ENCODE results near the gene ZNF655. TPM values are rescaled to one million over a fixed set of nuclear protein-coding genes. Genes with fewer than 3 reads are reported as not detected.
A peak's percentile ranks its signal among the peaks of the same experiment; 100 is the strongest.

Gene ZNF655
- total and polyA plus RNA-seq, 9 donors, result 33.0 to 68.5 (median 56.3) TPM

GRCh38 chr7:99615989-99616358 lies 57.5 kb downstream of the ZNF655 start:
- TF ChIP-seq POLR2A (IDR thresholded peaks at IDR 0.05) (no peak), CTCF (IDR thresholded peaks at IDR 0.05) (no peak), EP300 (IDR thresholded peaks at IDR 0.05) (no peak)
- no peak for DNase-seq
- intact Hi-C loops (cut with DNase I), result no loop called here
- Histone ChIP-seq H3K36me3 (no peaks in the 10 kb centered on the region), H3K4me3 (peak overlapping the region; percentile 76), H3K27me3 (no peaks in the 10 kb centered on the region), H3K4me1 (ENCODE audit: insufficient read depth) (peaks cover 4% of the 10 kb centered on the region), H3K27ac (no peak overlapping the region), H3K9me3 (no peaks in the 10 kb centered on the region)
- 89 to 91% (median 90%) methylated on average over 5 of the region's 5 CpGs for WGBS, 3 donors

DNA sequence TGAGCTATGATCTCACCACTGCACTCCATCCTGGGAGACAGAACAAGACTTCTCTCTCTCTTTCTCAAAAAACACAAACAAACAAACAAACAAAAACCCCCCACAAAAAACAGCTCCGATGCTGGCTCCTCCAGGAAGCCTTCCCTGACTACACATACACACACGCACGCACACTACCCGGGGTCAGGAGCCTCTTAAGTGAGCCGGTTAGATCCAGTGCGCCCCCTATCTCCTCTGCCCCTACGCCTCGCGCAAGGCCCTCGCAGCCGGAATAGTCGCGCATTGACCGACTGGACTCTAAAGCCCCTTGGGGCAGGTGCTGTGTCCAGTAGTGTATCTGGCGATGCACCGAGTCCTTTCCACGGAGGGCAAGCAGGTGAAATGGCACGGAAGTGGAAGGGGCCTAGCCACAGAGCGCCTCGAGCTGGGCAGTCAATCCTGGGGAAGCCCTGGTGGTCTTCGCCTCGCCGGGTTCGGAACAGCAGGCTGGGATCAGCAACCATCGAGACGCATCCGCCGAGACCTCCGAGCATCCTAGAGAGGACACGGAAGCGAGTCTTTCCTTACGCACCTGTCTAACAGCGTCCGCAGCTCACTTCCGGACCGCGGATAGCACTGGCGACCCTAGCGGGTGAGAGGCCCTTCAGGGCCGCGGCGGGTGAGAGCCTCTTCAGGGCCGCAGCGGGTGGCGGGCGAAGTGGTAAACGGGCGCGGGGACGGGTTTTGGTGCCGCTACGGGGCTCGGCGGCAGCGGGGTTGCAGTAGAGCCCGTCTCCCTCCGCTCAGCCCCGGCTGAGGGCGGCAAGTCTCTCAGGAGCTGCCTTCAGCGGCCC lies 58.1 kb downstream of the ZNF655 start, which contains the start of gene ZSCAN25:
Gene ZSCAN25, plus strand, starts transcription at position 588 of the 833 bp plus-strand sequence. CDS start 2,661 bp downstream, outside the sequence.
- intact Hi-C loops (cut with DNase I), result no loop called here
- peak within 1 kb of the TSS; percentile 65 to 70 for H3K27ac ChIP-seq
- H3K4me3 ChIP-seq, result peak within 1 kb of the TSS; percentile 76
- DNase-seq, result peak; percentile 83 to 92 (median 86)
- TF ChIP-seq CTCF (IDR thresholded peaks at IDR 0.05) (no peak), POLR2A (IDR thresholded peaks at IDR 0.05) (peak; percentile 44)
- peaks cover 4% of the 10 kb centered on the region for H3K4me1 ChIP-seq (ENCODE audit: insufficient read depth)
- H3K27me3 ChIP-seq, result no peaks in the 10 kb centered on the region
- 0 to 1% (median 1%) methylated on average over 38 to 60 of the region's 60 CpGs for WGBS, 3 donors
- no peaks in the 10 kb centered on the region for H3K36me3 ChIP-seq
- no peaks in the 10 kb centered on the region for H3K9me3 ChIP-seq

DNA sequence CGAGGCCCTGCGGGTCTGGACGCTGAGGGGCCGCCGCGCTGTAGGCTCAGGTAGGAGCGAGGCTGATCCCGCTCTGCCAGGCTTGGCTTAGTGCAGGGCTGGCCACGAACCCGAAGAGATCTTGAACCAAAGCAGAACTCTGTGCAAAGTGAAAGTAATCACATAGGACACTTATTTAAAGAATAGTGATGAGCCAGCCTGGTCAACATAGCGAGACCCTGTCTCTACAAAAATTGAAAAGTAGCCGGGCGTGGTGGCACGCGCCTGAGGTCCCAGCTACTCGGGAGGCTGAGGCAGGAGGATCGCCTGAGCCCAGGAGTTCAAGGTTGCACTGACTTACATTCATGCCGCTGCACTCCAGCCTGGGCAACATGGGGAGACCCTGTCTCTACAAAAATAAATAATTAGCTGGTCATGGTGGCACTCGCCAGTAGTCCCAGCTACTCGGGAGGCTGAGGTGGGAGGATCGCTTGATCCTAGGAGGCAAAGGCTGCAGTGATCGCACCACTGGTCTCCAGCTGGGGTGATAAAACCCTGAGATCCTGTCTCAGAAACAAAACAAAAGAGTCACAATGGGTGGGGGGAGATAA lies 58.8 kb downstream of the ZNF655 start:
- Histone ChIP-seq H3K36me3 (no peaks in the 10 kb centered on the region), H3K9me3 (no peaks in the 10 kb centered on the region), H3K4me1 (ENCODE audit: insufficient read depth) (peaks cover 4% of the 10 kb centered on the region), H3K27me3 (no peaks in the 10 kb centered on the region), H3K27ac (peak overlapping the region; percentile 65 to 70), H3K4me3 (peak overlapping the region; percentile 76)
- intact Hi-C loops (cut with DNase I), result no loop called here
- 9 to 22% (median 15%) methylated on average over 17 to 22 of the region's 22 CpGs for WGBS, 3 donors
- no peak for DNase-seq
- no peak for TF ChIP-seq CTCF (IDR thresholded peaks at IDR 0.05)
- no peak for TF ChIP-seq EP300 (IDR thresholded peaks at IDR 0.05)
- TF ChIP-seq POLR2A (IDR thresholded peaks at IDR 0.05), result no peak

DNA sequence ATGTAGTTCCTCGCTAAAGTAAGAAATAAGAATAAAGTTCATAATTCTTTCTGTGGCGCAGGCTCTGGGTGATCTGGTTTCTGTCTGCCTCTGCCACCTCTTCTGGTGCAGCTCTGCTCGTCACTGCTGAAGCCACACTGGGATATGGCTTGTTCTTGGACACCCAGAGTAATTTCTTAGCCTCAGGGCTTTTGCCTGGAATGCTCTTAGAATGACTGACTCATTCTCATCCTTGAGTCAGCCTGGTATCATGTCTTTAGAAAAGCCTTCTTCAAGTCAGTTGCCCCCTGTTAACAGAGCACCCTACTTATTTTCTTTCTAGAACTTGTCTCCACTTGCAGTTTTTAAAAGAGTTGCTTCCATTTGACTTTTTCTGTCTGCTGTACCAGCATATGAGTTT lies 60.3 kb downstream of the ZNF655 start:
- no peaks in the 10 kb centered on the region for H3K27me3 ChIP-seq
- 91 to 95% (median 93%) methylated on average over 3 of the region's 3 CpGs for WGBS, 3 donors
- no peak overlapping the region for H3K4me3 ChIP-seq
- no peak for TF ChIP-seq EP300 (IDR thresholded peaks at IDR 0.05)
- no peak for TF ChIP-seq CTCF (IDR thresholded peaks at IDR 0.05)
- no peak for TF ChIP-seq POLR2A (IDR thresholded peaks at IDR 0.05)
- intact Hi-C loops (cut with DNase I), result no loop called here
- H3K9me3 ChIP-seq, result no peaks in the 10 kb centered on the region
- no peak overlapping the region for H3K27ac ChIP-seq
- H3K4me1 ChIP-seq (ENCODE audit: insufficient read depth), result peaks cover 4% of the 10 kb centered on the region
- no peak for DNase-seq
- H3K36me3 ChIP-seq, result no peaks in the 10 kb centered on the region

All from ovary (tissue), 9 donors.